ENCODE data around the gene C1orf146.

Gene C1orf146

GRCh38 chr1:92188436-92189255, 29.1 kb upstream of the C1orf146 start:
- no peaks in the 10 kb centered on the region for H3K27me3 ChIP-seq
- H3K36me3 ChIP-seq: no peaks in the 10 kb centered on the region
- no peak overlapping the region for H3K27ac ChIP-seq
- TF ChIP-seq CTCF (IDR thresholded peaks at IDR 0.05): no peak
- H3K4me1 ChIP-seq (ENCODE audit: control insufficient read depth in 1 of 2, insufficient read depth in 1 of 2, low read depth in 1 of 2, low read length in 1 of 2): no peaks in the 10 kb centered on the region
- H3K4me3 ChIP-seq (ENCODE audit: low read depth in 1 of 2, low read length in 1 of 2): no peak overlapping the region
- no peaks in the 10 kb centered on the region for H3K9me3 ChIP-seq

DNA sequence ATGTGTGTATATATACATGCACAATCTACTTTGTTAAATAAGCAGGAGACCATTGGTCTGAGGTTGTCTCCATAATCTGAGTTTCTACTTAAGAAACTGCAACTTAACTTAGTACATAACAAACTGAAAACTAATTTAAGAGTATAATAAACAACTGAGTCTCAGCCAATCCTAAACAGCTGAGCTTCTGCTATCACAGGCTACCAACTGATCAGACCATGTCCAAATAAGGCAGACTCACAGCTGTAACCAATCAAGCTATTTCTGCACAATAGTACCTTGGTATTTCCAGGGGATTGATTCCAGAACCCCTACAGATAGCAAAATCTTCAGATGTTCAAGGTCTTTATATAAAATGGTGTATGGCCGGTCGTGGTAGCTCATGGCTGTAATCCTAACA, 26.0 kb upstream of the C1orf146 start:
- Histone ChIP-seq H3K4me3 (ENCODE audit: low read depth in 1 of 2, low read length in 1 of 2) (no peak overlapping the region), H3K27ac (no peak overlapping the region), H3K4me1 (ENCODE audit: control insufficient read depth in 1 of 2, insufficient read depth in 1 of 2, low read depth in 1 of 2, low read length in 1 of 2) (no peaks in the 10 kb centered on the region), H3K9me3 (no peaks in the 10 kb centered on the region), H3K27me3 (no peaks in the 10 kb centered on the region), H3K36me3 (no peaks in the 10 kb centered on the region)
- no peak for TF ChIP-seq CTCF (IDR thresholded peaks at IDR 0.05)

DNA sequence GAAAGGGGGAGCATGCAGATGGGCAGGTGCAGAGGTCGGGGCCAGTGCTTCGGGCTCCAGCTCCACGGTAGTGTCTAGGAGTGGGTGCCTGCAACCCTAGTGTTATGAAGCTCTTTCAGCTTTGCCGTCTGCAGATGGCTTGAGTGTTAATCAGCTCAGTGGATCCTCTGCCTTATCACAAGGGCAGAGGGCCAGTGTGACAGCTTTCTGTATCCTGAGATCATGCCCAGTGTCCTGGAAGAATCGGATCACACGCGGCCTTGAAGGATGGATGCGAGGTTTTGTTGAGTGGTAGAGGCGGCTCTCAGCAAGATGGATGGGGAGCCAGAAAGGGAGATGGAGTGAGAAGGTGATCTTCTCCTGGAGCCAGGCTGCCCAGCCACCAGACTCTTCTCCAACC, 25.5 kb upstream of the C1orf146 start:
- Histone ChIP-seq H3K4me3 (ENCODE audit: low read depth in 1 of 2, low read length in 1 of 2) (no peak overlapping the region), H3K9me3 (no peaks in the 10 kb centered on the region), H3K4me1 (ENCODE audit: control insufficient read depth in 1 of 2, insufficient read depth in 1 of 2, low read depth in 1 of 2, low read length in 1 of 2) (no peaks in the 10 kb centered on the region), H3K27me3 (no peaks in the 10 kb centered on the region), H3K36me3 (no peaks in the 10 kb centered on the region), H3K27ac (no peak overlapping the region)
- TF ChIP-seq CTCF (IDR thresholded peaks at IDR 0.05): no peak

DNA sequence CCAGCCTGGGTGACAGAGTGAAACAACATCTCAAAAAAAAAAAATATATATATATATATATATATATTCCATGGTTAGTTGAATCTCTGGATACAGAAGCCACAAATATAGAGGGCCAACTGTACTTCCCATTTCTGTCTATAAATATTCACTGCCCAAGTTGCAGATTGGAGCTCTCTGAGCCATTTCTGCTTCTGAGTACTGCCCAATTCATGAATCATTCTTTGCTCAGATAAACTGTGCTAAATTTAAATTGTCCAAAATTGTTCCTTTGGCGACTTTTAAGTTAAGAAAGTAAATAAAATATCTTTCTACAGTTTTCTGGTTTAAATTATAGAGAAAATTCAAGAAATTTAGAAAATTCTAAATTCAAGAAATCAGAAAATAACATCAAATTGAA, 23.2 kb upstream of the C1orf146 start:
- no peaks in the 10 kb centered on the region for H3K9me3 ChIP-seq
- H3K36me3 ChIP-seq: no peaks in the 10 kb centered on the region
- H3K4me3 ChIP-seq (ENCODE audit: low read depth in 1 of 2, low read length in 1 of 2): no peak overlapping the region
- no peak overlapping the region for H3K27ac ChIP-seq
- no peaks in the 10 kb centered on the region for H3K4me1 ChIP-seq (ENCODE audit: control insufficient read depth in 1 of 2, insufficient read depth in 1 of 2, low read depth in 1 of 2, low read length in 1 of 2)
- H3K27me3 ChIP-seq: no peaks in the 10 kb centered on the region
- no peak for TF ChIP-seq CTCF (IDR thresholded peaks at IDR 0.05)

DNA sequence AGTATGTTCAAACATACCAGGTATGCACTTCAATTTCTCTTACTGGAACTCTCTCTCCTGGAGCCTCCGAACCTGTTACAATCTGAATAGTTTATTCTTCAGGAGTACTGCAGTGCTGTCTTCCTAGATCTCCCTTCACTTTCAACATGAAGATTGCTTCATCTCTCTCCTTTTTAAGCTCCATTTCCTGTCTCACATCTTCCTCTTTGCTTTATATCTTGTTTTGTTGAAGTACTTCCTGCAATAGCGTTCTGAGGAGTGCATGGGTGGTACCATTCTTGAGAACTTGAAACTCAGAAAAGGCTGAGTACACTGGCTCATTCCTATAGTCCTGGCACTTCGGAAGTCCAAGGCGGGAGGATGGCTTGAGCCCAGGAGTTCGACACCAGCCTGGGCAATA, 15.7 kb upstream of the C1orf146 start:
- Histone ChIP-seq H3K4me3 (ENCODE audit: low read depth in 1 of 2, low read length in 1 of 2) (no peak overlapping the region), H3K9me3 (no peaks in the 10 kb centered on the region), H3K27me3 (no peaks in the 10 kb centered on the region), H3K27ac (no peak overlapping the region), H3K4me1 (ENCODE audit: control insufficient read depth in 1 of 2, insufficient read depth in 1 of 2, low read depth in 1 of 2, low read length in 1 of 2) (peaks cover 3 to 7% of the 10 kb centered on the region in 2 experiments), H3K36me3 (no peaks in the 10 kb centered on the region)
- TF ChIP-seq CTCF (IDR thresholded peaks at IDR 0.05): no peak
